Measurements from ENCODE around the gene PAXX. TPM values are rescaled to one million over a fixed set of nuclear protein-coding genes. Genes with fewer than 3 reads are reported as not detected.
A peak's percentile ranks its signal among the peaks of the same experiment; 100 is the strongest.

Gene PAXX
- polyA plus RNA-seq, 1 donor (not counting 4 experiments of a cell fraction or from before 2014, with no cell fraction given) = 11.2 TPM

DNA sequence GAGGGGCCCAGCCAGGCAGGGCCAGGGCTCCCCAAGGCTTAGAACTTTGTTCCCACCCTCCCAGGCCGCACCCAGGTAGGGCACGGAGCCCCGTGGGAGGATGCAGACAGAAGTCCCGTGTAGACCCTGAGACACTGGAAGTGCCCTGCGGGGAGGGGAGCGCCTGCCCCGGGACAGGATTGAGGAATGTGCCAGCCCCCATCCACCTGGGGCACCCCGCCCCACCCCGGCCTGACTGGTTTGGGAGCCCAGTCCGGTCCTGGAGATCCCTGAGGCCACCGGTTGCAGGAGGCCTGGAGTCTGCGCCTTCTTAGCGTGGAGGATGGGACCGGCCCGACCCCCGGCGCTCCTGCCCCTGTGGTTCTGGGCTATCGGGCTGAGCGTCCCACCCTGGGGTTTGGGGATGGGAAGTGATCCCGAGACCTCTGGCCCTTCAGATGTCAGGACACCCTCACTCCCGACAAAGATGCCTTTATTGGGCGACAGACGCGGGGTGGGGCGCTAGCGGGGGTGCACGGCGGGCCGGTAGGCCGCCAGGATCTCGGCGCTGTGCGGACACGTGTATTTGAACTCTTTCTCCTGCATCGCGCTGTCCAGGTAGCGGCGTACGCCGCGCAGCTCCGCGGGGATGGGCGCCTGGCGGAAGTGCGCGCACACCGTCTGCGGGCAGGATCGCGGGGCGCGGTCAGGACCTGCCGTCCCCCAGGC is 2.1 kb downstream of the PAXX start:
- H3K36me3 ChIP-seq (ENCODE audit: control insufficient read depth in 2 of 2, extremely low read depth in 1 of 2, insufficient read depth in 2 of 2, low read length in 2 of 2) = peaks cover 0 to 10% of the 10 kb centered on the region in 2 experiments
- H3K79me2 ChIP-seq (ENCODE audit: control insufficient read depth, insufficient read depth, low read length) = no peaks in the 10 kb centered on the region
- TF ChIP-seq, protein P1, sequence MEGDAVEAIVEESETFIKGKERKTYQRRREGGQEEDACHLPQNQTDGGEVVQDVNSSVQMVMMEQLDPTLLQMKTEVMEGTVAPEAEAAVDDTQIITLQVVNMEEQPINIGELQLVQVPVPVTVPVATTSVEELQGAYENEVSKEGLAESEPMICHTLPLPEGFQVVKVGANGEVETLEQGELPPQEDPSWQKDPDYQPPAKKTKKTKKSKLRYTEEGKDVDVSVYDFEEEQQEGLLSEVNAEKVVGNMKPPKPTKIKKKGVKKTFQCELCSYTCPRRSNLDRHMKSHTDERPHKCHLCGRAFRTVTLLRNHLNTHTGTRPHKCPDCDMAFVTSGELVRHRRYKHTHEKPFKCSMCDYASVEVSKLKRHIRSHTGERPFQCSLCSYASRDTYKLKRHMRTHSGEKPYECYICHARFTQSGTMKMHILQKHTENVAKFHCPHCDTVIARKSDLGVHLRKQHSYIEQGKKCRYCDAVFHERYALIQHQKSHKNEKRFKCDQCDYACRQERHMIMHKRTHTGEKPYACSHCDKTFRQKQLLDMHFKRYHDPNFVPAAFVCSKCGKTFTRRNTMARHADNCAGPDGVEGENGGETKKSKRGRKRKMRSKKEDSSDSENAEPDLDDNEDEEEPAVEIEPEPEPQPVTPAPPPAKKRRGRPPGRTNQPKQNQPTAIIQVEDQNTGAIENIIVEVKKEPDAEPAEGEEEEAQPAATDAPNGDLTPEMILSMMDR (optimal IDR thresholded peaks at IDR 0.05 in 1 of 3, IDR thresholded peaks at IDR 0.05 in 1 of 3, conservative IDR thresholded peaks at IDR 0.05 in 1 of 3; ENCODE audit: extremely low read depth in 1 of 3, insufficient read depth in 2 of 3, low read length in 3 of 3) = no peak
- no peak for TF ChIP-seq EZH2 (IDR thresholded peaks at IDR 0.05; ENCODE audit: low read length)
- H3K9ac ChIP-seq (ENCODE audit: control insufficient read depth, extremely low read depth, insufficient read depth, low read length) = no peak overlapping the region
- H4K20me1 ChIP-seq (ENCODE audit: control insufficient read depth, extremely low read depth, insufficient read depth, low read length) = peaks cover 3% of the 10 kb centered on the region
- H3K9me1 ChIP-seq (ENCODE audit: control insufficient read depth, extremely low read depth, insufficient read depth, low read length) = no peaks in the 10 kb centered on the region
- H3K27me3 ChIP-seq (ENCODE audit: control insufficient read depth, extremely low read depth, insufficient read depth, low read length) = no peaks in the 10 kb centered on the region
- DNase-seq (ENCODE audit: low read depth, low spot score) = no peak
- H3K4me1 ChIP-seq (ENCODE audit: control insufficient read depth, extremely low read depth, insufficient read depth, low read length) = peaks cover 43% of the 10 kb centered on the region
- H3K27ac ChIP-seq (ENCODE audit: control insufficient read depth, insufficient read depth, low read length) = no peak overlapping the region
- no peak overlapping the region for H2AFZ ChIP-seq (ENCODE audit: control insufficient read depth, low read length)
- no peak for FAIRE-seq
- peak overlapping the region; percentile 32 for H3K4me2 ChIP-seq (ENCODE audit: control insufficient read depth, extremely low read depth, insufficient read depth, low read depth, low read length)
- dilution Hi-C loops (cut with MboI; ENCODE audit: extremely low pct_ligation_motif_present, low sequenced_read_pairs) = no loop called here
- H3K4me3 ChIP-seq (ENCODE audit: control insufficient read depth in 2 of 3, extremely low read depth in 1 of 3, insufficient read depth in 2 of 3, low read depth in 1 of 3, low read length in 3 of 3) = peak overlapping the region in 2 of 3 experiments; percentile 7 to 33
- no peaks in the 10 kb centered on the region for H3K9me3 ChIP-seq (ENCODE audit: control insufficient read depth, low read depth, low read length)

DNA sequence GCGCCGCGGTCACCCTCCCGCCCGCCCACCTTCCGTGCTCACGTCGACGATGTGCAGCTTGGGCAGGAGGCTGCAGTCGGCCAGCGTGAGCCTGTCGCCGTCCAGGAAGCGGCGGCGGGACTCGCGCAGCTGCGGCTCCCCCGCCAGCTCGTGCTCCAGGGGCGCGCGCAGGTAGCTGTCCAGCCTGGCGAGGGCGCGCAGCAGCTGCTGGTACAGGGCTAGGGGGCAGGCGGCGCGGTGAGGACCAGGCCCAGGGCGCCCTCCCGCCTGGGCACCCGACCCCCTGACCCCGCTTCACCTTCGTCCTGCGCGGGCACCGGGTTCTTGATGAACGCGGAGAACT is 2.6 kb downstream of the PAXX start:
- peaks cover 45% of the 10 kb centered on the region for H3K4me1 ChIP-seq (ENCODE audit: control insufficient read depth, extremely low read depth, insufficient read depth, low read length)
- H3K27me3 ChIP-seq (ENCODE audit: control insufficient read depth, extremely low read depth, insufficient read depth, low read length) = no peaks in the 10 kb centered on the region
- H3K36me3 ChIP-seq (ENCODE audit: control insufficient read depth in 2 of 2, extremely low read depth in 1 of 2, insufficient read depth in 2 of 2, low read length in 2 of 2) = peaks cover 0 to 10% of the 10 kb centered on the region in 2 experiments
- no peak overlapping the region for H3K9ac ChIP-seq (ENCODE audit: control insufficient read depth, extremely low read depth, insufficient read depth, low read length)
- FAIRE-seq = no peak
- H3K4me2 ChIP-seq (ENCODE audit: control insufficient read depth, extremely low read depth, insufficient read depth, low read depth, low read length) = peak overlapping the region; percentile 27
- H3K9me3 ChIP-seq (ENCODE audit: control insufficient read depth, low read depth, low read length) = no peaks in the 10 kb centered on the region
- peak overlapping the region in 1 of 3 experiments; percentile 36 for H3K4me3 ChIP-seq (ENCODE audit: control insufficient read depth in 2 of 3, extremely low read depth in 1 of 3, insufficient read depth in 2 of 3, low read depth in 1 of 3, low read length in 3 of 3)
- H3K27ac ChIP-seq (ENCODE audit: control insufficient read depth, insufficient read depth, low read length) = no peak overlapping the region
- H2AFZ ChIP-seq (ENCODE audit: control insufficient read depth, low read length) = no peak overlapping the region
- TF ChIP-seq, protein P1 (optimal IDR thresholded peaks at IDR 0.05 in 1 of 3, IDR thresholded peaks at IDR 0.05 in 1 of 3, conservative IDR thresholded peaks at IDR 0.05 in 1 of 3; ENCODE audit: extremely low read depth in 1 of 3, insufficient read depth in 2 of 3, low read length in 3 of 3) = no peak
- TF ChIP-seq EZH2 (IDR thresholded peaks at IDR 0.05; ENCODE audit: low read length) = no peak
- no peaks in the 10 kb centered on the region for H3K9me1 ChIP-seq (ENCODE audit: control insufficient read depth, extremely low read depth, insufficient read depth, low read length)
- H3K79me2 ChIP-seq (ENCODE audit: control insufficient read depth, insufficient read depth, low read length) = no peaks in the 10 kb centered on the region
- dilution Hi-C loops (cut with MboI; ENCODE audit: extremely low pct_ligation_motif_present, low sequenced_read_pairs) = no loop called here
- H4K20me1 ChIP-seq (ENCODE audit: control insufficient read depth, extremely low read depth, insufficient read depth, low read length) = peaks cover 3% of the 10 kb centered on the region
- DNase-seq (ENCODE audit: low read depth, low spot score) = no peak
